Measurements from ENCODE around the gene BCAT1. TPM values are rescaled to one million over a fixed set of nuclear protein-coding genes. Genes with fewer than 3 reads are reported as not detected.

BCAT1 gene
- total and polyA plus RNA-seq, 2 donors (not counting 3 experiments of a cell fraction or from before 2014, with no cell fraction given): 21.6 to 267 TPM

DNA sequence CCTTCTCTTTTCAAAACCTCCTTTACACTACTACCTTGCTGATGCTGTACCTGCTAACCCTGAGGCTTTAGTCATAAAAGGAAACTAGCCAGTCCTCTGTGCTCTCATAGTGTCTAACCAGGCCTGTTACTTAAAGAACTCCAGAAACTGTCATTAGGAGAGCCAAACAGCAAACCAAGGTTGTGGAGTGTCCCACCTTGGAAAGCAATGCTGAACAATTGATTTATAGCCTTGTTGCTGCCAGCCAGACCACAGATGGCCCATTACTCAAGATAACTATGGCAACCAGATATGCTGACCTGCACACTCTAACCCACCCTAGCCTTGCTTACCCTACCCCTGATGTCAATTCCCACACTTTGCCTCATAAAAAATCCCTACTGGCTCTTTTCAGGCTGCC, 26.5 kb upstream of the BCAT1 start:
- H3K36me3 ChIP-seq (ENCODE audit: control insufficient read depth in 2 of 2, extremely low read depth in 1 of 2, insufficient read depth in 2 of 2, low read length in 2 of 2): no peaks in the 10 kb centered on the region
- H3K9me3 ChIP-seq (replicated peaks; ENCODE audit: control insufficient read depth, insufficient read depth, low read length): no peaks in the 10 kb centered on the region
- no peaks in the 10 kb centered on the region for H3K27me3 ChIP-seq (ENCODE audit: control insufficient read depth in 2 of 2, insufficient read depth in 2 of 2, low read length in 2 of 2)
- no peak overlapping the region for H2AFZ ChIP-seq (ENCODE audit: low read depth, low read length)
- no peak overlapping the region for H3K27ac ChIP-seq (ENCODE audit: insufficient read depth, low read depth, low read length)
- dilution Hi-C loops (cut with MboI; ENCODE audit: extremely low pct_ligation_motif_present, low sequenced_read_pairs): no loop called here
- no peak overlapping the region for H3K4me3 ChIP-seq (replicated peaks in 1 of 3; ENCODE audit: insufficient read depth in 1 of 3, low read depth in 1 of 3, low read length in 3 of 3)
- FAIRE-seq (no peak), DNase-seq (ENCODE audit: low read depth, low spot score) (no peak)
- H3K79me2 ChIP-seq (ENCODE audit: control insufficient read depth, insufficient read depth, low read length): no peaks in the 10 kb centered on the region
- no peak overlapping the region for H3K4me2 ChIP-seq (ENCODE audit: insufficient read depth, low read length)
- no peaks in the 10 kb centered on the region for H3K9me1 ChIP-seq (replicated peaks; ENCODE audit: control insufficient read depth, extremely low read depth, insufficient read depth, low read length)
- POLR2A ChIA-PET: no interaction called here
- BruUV-seq (replicated peaks): no TSS peak
- CTCF ChIA-PET: no interaction called here
- H3K9ac ChIP-seq (replicated peaks; ENCODE audit: extremely low read depth, insufficient read depth, low read length): no peak overlapping the region
- TF ChIP-seq POLR2AphosphoS5 (IDR thresholded peaks at IDR 0.05; ENCODE audit: insufficient read depth, low read depth, low read length): no peak
- no peak for TF ChIP-seq EZH2 (IDR thresholded peaks at IDR 0.05; ENCODE audit: borderline replicate concordance, low read depth, low read length, severe bottlenecking)
- TF ChIP-seq GATA2 (IDR thresholded peaks at IDR 0.05; ENCODE audit: insufficient read depth, insufficient read length, low read depth, low read length): no peak
- TF ChIP-seq, protein P1, sequence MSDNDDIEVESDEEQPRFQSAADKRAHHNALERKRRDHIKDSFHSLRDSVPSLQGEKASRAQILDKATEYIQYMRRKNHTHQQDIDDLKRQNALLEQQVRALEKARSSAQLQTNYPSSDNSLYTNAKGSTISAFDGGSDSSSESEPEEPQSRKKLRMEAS (IDR thresholded peaks at IDR 0.05; ENCODE audit: insufficient read depth, insufficient read length): no peak
- no peak for TF ChIP-seq JUN (IDR thresholded peaks at IDR 0.05; ENCODE audit: borderline replicate concordance, insufficient read depth, insufficient read length, low read depth)
- TF ChIP-seq, protein P2, sequence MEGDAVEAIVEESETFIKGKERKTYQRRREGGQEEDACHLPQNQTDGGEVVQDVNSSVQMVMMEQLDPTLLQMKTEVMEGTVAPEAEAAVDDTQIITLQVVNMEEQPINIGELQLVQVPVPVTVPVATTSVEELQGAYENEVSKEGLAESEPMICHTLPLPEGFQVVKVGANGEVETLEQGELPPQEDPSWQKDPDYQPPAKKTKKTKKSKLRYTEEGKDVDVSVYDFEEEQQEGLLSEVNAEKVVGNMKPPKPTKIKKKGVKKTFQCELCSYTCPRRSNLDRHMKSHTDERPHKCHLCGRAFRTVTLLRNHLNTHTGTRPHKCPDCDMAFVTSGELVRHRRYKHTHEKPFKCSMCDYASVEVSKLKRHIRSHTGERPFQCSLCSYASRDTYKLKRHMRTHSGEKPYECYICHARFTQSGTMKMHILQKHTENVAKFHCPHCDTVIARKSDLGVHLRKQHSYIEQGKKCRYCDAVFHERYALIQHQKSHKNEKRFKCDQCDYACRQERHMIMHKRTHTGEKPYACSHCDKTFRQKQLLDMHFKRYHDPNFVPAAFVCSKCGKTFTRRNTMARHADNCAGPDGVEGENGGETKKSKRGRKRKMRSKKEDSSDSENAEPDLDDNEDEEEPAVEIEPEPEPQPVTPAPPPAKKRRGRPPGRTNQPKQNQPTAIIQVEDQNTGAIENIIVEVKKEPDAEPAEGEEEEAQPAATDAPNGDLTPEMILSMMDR (IDR thresholded peaks at IDR 0.05; ENCODE audit: extremely low read depth in 1 of 2, insufficient read depth in 1 of 2, low read depth in 1 of 2, low read length in 2 of 2): no peak
- TF ChIP-seq MYC (IDR thresholded peaks at IDR 0.05; ENCODE audit: low read depth, low read length): no peak
- no peak for TF ChIP-seq FOS (IDR thresholded peaks at IDR 0.05; ENCODE audit: borderline replicate concordance, insufficient read depth, low read length)
- TF ChIP-seq POLR2A (IDR thresholded peaks at IDR 0.05; ENCODE audit: low read depth, low read length): no peak
- intact Hi-C loops (cut with micrococcal nuclease): no loop called here
- no peaks in the 10 kb centered on the region for H4K20me1 ChIP-seq (replicated peaks; ENCODE audit: control insufficient read depth, extremely low read depth, insufficient read depth, low read length)
- no peaks in the 10 kb centered on the region for H3K4me1 ChIP-seq (ENCODE audit: control insufficient read depth, extremely low read depth, insufficient read depth, low read length)
